D721Med (cell line): ENCODE measurements around the gene OGFOD1.

ENCODE experiments used
- DNase-seq: peaks from one replicate; pipeline ENCODE4 v3.0.0; 2011; ENCODE audit warnings: low spot score; ENCODE audit not compliant: insufficient read length
- FAIRE-seq: peaks from 2 replicates; lab custom pipeline; 2011; peaks lifted over from hg19 to GRCh38; lab: Jason Lieb, UNC
- TF ChIP-seq, protein P1 (sequence below): IDR thresholded peaks from 2 replicates; pipeline ENCODE4 v1.5.1; 2012; ENCODE audit warnings: mild to moderate bottlenecking, control low read depth; ENCODE audit not compliant: insufficient read depth; ENCODE audit errors: missing control alignments

OGFOD1 gene

DNA sequence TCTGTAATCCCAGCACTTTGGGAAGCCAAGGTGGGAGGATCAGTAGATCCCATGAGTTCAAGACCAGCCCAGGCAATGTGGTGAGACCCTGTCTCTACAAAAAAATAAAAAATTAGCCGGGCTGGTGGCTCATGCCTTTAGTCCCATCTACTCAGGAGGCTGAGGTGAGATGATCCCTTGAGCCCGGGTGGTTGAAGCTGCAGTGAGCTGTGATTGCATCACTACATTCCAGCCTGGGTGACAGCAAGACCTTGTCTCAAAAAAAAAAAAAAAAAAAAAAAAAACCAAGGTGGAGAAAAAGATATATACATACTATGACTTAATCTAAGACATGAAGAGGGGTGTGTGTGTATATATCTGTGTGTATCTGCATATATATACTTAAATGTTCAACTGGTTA lies 41.8 kb downstream of the OGFOD1 start:
- TF ChIP-seq, protein P1, sequence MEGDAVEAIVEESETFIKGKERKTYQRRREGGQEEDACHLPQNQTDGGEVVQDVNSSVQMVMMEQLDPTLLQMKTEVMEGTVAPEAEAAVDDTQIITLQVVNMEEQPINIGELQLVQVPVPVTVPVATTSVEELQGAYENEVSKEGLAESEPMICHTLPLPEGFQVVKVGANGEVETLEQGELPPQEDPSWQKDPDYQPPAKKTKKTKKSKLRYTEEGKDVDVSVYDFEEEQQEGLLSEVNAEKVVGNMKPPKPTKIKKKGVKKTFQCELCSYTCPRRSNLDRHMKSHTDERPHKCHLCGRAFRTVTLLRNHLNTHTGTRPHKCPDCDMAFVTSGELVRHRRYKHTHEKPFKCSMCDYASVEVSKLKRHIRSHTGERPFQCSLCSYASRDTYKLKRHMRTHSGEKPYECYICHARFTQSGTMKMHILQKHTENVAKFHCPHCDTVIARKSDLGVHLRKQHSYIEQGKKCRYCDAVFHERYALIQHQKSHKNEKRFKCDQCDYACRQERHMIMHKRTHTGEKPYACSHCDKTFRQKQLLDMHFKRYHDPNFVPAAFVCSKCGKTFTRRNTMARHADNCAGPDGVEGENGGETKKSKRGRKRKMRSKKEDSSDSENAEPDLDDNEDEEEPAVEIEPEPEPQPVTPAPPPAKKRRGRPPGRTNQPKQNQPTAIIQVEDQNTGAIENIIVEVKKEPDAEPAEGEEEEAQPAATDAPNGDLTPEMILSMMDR = no peak
- DNase-seq = no peak
- FAIRE-seq = no peak

DNA sequence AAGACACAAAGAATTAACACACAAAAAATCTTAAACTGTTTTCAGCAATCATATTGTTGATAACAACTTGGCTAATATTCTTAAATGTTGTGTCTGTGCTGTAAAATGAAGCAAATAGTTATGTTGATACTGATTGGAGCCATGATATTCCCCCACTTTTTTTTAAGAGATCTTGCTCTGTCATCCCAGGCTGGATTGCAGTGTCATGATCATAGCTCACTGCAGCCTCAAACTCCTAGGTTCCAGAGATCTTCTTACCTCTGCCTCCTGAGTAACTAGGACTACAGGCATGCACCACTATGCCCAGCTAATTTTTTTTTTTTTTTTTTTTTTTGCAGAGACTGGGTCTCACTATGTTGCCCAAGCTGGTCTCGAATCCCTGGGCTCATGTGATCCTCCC lies 42.5 kb downstream of the OGFOD1 start:
- FAIRE-seq (no peak), DNase-seq (no peak)
- TF ChIP-seq, protein P1 = no peak

DNA sequence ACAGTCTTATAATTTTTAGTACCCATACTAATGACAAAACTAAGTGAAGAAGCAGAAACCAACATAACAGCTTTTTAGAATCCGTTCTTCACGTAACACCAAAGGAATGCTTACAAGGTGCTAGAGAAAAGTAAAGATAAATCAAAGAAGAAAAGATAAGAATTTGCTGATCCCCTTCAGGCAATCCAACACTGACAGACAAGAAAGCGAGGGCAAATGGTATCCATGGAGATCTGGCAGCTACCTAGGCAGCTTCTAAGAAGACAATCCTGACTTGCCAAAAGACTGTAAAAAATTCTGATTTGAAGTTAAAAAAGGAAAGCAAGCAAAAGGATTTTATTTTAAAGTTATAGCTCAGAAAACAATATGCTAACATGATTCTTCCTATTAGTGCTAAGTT lies 53.8 kb downstream of the OGFOD1 start:
- TF ChIP-seq, protein P1 = no peak
- DNase-seq = no peak
- FAIRE-seq = no peak

DNA sequence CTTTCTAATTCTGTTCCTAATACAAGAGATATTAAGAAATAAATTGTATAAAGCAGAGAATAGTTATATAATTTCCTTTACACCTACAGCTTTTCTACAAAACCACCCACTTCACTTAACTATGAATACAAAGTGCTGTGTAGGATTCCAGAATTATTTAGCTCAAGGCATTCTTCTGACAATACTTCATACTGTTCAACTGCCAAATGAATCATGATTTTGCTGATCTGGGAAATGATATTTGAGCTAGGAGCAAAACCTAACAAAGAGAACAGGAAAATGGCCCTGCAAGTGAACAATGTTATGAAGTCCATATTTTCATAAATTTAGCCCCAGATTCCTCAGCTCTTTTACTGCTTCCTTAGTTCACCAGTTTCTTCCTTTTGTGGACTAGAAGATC lies 55.6 kb downstream of the OGFOD1 start:
- DNase-seq = no peak
- no peak for FAIRE-seq
- TF ChIP-seq, protein P1 = no peak

DNA sequence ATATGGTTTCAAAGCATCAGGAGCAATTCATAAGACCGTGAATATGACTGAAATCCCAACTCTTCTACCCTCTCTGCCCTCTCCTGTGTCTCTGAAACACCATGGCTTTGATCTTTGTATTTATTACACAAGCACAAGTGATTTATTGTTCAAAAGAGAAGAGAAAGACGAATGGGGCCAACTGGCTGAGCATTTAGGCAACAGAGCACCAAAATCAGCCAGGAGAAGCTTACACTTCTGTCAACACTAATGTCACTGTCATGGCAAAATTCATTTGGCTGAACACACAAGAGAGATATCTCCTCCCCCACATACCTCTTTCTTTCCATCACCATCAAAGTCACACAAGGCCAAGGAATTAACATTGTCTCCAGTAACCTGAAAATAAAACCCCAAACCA lies 59.2 kb downstream of the OGFOD1 start:
- FAIRE-seq (no peak), DNase-seq (no peak)
- TF ChIP-seq, protein P1 = no peak

DNA sequence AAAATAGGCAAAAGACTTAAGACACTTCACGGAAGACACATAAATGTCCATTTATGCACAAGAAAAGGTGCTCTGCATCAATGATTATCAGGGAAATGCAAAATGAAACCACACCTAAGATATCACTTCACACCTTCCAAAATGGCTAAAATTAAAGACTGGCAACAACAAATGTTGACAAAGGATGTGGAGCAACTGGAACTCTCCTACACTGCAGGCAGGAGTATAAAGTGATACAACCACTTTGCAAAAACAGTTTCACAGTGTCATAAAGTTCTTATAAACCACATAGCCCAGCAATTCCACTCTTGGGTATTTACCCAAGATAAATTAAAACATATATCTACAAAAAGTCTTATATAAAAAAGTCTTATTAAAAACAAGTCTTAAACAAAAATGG lies 60.7 kb downstream of the OGFOD1 start:
- no peak for FAIRE-seq
- TF ChIP-seq, protein P1 = no peak
- no peak for DNase-seq

DNA sequence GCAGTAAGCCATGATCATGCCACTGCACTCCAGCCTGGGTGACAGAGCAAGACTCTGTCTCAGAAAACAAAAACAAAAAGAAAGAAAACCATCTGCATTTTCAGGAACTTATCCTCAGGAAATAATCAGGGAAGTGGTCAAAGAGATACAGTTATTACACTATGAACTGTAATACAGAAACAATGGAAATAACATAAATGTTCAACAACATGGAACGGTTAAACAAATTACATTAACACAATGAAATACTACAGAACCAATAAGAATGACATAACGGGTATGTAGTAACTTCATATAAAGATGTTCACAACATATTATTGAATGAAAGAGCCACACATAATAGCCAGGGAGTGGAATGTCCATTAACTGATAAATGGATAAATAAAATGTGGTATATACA lies 61.7 kb downstream of the OGFOD1 start:
- FAIRE-seq (no peak), DNase-seq (no peak)
- TF ChIP-seq, protein P1 = no peak
